Heart left ventricle (tissue), 16 donors: ENCODE results near the gene LAMA2. TPM values are rescaled to one million over a fixed set of nuclear protein-coding genes. Genes with fewer than 3 reads are reported as not detected.

Experiments
- ATAC-seq, 4 donors: fragments of 200-7000 bp; cut with Tn5 transposase; one replicate each; pipeline ENCODE4 v1.9.1; 2020 to 2022; ENCODE audit warnings: moderate library complexity in 4 of 4, mild to moderate bottlenecking in 3 of 4, moderate number of reproducible peaks in 1 of 4
- DNase-seq, 5 donors: peaks; one replicate each; pipeline ENCODE4 v3.0.0-alpha.2; 2020
- H3K27ac ChIP-seq, 12 donors: fragments of 200-600 bp; sonication (generic) in 4 of 12; one replicate each; pipeline versions ENCODE4 v1.5.0 to v1.8.0; 2016 to 2022; ENCODE audit warnings: mild to moderate bottlenecking in 2 of 12
- H3K27me3 ChIP-seq, 9 donors: fragments of 200-600 bp; sonication (generic) in 2 of 9; one replicate each; pipeline versions ENCODE4 v1.5.1 to v1.8.0; 2016 to 2022; ENCODE audit warnings: mild to moderate bottlenecking in 3 of 9
- H3K36me3 ChIP-seq, 9 donors: fragments of 200-600 bp; sonication (generic) in 2 of 9; one replicate each; pipeline versions ENCODE4 v1.5.0 to v1.8.0; 2018 to 2022; ENCODE audit warnings: mild to moderate bottlenecking in 2 of 9
- H3K4me1 ChIP-seq, 12 donors: fragments of 200-600 bp; sonication (generic) in 4 of 12; one replicate each; pipeline versions ENCODE4 v1.5.0 to v1.8.0; 2016 to 2022; ENCODE audit warnings: mild to moderate bottlenecking in 3 of 12
- H3K4me3 ChIP-seq, 12 donors: fragments of 200-600 bp; sonication (generic) in 4 of 12; one replicate each; pipeline versions ENCODE4 v1.5.0 to v1.8.0; 2017 to 2022; ENCODE audit warnings: mild to moderate bottlenecking in 9 of 12, moderate library complexity in 4 of 12
- H3K9me3 ChIP-seq, 12 donors: fragments of 200-600 bp; sonication (generic) in 4 of 12; one replicate each; pipeline versions ENCODE4 v1.5.0 to v1.8.0; 2016 to 2022; ENCODE audit warnings: mild to moderate bottlenecking in 1 of 12
- POLR2A ChIP-seq, 2 donors: fragments of 450-650 bp; IDR thresholded peaks; one replicate each; pipeline ENCODE4 v1.6.1; 2017; ENCODE audit warnings: antibody characterized with exemption in 2 of 2, mild to moderate bottlenecking in 2 of 2, moderate library complexity in 2 of 2
- WGBS, 4 donors: extraction: QIAGEN DNeasy Blood & Tissue Kit in 2 of 4; methylation state at CpG; one replicate each; pipeline versions ENCODE4 v1.1.5 to v1.1.7; 2013 to 2018; 5-methylcytosine and 5-hydroxymethylcytosine counted together
- intact Hi-C, 10 donors: fragments of 100-400 bp; cut with DNase I; formaldehyde crosslinking; loops; one replicate each; pipeline versions ENCODE4 v1.11.1 to v1.14.2; 2022
- polyA plus RNA-seq, 2 donors: library from polyadenylated mRNA; stranded (reverse); fragments of 200-250 nt; gene quantifications; one replicate each; pipeline ENCODE4 v1.2.3, GENCODE V29; 2013
- total RNA-seq, 9 donors: library from RNA; depleted of rRNA in 2 of 9; stranded (reverse); fragments of >200 nt in 2 of 9; fragmentation: NEBNext Ultra II Directional in 3 of 9; extraction: Animal tissue kit (Norgen Biotek cat#: 25700) in 3 of 9; gene quantifications; one replicate each; pipeline versions ENCODE4 v1.1.0 to v1.2.4, GENCODE V29; 2016 to 2023
- TF ChIP-seq, protein P1 (sequence below), 12 donors: fragments of 200-600 bp; sonication (generic) in 4 of 12; IDR thresholded peaks; one replicate each; pipeline versions ENCODE4 v1.5.0 to v1.8.0; 2018 to 2022; ENCODE audit warnings: antibody characterized with exemption in 12 of 12, mild to moderate bottlenecking in 5 of 12
- donor health status: ischemic (EF 13 %, LVEDD 7.1; RV severe dilation, severe dysfunction).
- donor health status: healthy with polysubstance abuse.
- donor health status: DM: no; HTN: yes; CAD: no.
- donor health status: DM: no; HTN: no; CAD: no.
- donor health status: ischemic (EF 25% LVEDD 6.9; RV normal size, moderate dysfunction).
- donor health status: ischemic (EF 25% LVEDD 5.7; RV mildly dilated, moderate dysfunction).
- donor health status: healthy.
- donor health status: DM: yes; HTN: yes; CAD: no.
- donor health status: ischemic (EF 35%, LVEDD 5.7; RV mildly dilated, moderate dysfunction).
- donor health status: nonischemic (EF 11% LVEDD 7.7; RV severe dilation, severe dysfunction).
- donor health status: DM: yes; HTN: yes; CAD: no.
- donor health status: PGD.
- donor health status: ischemic (EF 29% LVEDD 5.4; RV normal size, mild dysfunction).
- donor health status: nonischemic (EF 23%, LVEDD 6.1; RV moderate dilation, normal function).

The LAMA2 gene
- total and polyA plus RNA-seq, 11 donors: 34.8 to 299 (median 206) TPM

- Histone ChIP-seq H3K4me1 (peaks cover 0 to 32% (median 9%) of the 10 kb centered on the region in 12 donors), H3K4me3 (no peak overlapping the region), H3K27ac (no peak overlapping the region), H3K9me3 (no peaks in the 10 kb centered on the region), H3K36me3 (peaks cover 0 to 43% (median 6%) of the 10 kb centered on the region in 9 donors), H3K27me3 (no peaks in the 10 kb centered on the region)
- WGBS, 4 donors: 60 to 71% (median 65%) methylated on average over 5 of the region's 5 CpGs
- TF ChIP-seq POLR2A (IDR thresholded peaks at IDR 0.05): no peak
- TF ChIP-seq, protein P1, sequence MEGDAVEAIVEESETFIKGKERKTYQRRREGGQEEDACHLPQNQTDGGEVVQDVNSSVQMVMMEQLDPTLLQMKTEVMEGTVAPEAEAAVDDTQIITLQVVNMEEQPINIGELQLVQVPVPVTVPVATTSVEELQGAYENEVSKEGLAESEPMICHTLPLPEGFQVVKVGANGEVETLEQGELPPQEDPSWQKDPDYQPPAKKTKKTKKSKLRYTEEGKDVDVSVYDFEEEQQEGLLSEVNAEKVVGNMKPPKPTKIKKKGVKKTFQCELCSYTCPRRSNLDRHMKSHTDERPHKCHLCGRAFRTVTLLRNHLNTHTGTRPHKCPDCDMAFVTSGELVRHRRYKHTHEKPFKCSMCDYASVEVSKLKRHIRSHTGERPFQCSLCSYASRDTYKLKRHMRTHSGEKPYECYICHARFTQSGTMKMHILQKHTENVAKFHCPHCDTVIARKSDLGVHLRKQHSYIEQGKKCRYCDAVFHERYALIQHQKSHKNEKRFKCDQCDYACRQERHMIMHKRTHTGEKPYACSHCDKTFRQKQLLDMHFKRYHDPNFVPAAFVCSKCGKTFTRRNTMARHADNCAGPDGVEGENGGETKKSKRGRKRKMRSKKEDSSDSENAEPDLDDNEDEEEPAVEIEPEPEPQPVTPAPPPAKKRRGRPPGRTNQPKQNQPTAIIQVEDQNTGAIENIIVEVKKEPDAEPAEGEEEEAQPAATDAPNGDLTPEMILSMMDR (IDR thresholded peaks at IDR 0.05): no peak
- DNase-seq: no peak
- intact Hi-C loops: no loop called here
- peak in 1 of 4 donors; percentile 23 for ATAC-seq
These were observed 323.9 kb downstream of the LAMA2 start for GRCh38 chr6:129206821-129207220.

DNA sequence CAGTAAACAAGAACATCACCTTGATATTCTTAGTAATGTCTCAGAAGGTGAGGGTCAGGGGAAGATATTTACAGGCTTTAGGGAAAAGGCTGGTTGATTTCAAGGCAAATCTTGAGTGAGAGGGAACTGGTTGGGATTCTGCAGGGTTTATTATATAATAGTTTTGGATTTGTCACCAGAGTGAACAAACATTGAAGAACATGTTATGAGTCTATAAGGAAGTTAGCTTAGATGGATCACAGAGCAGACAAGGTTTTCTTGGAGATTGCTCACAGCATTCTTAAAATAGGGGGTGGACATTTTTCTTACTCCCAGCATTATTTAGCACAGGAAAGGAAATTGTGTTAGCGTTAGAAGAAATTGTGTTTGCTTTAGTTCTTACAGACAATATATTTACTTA is 324.9 kb downstream of the LAMA2 start:
- peak overlapping the region in 1 of 12 donors; percentile 5 for H3K27ac ChIP-seq
- intact Hi-C loops: no loop called here
- DNase-seq (no peak), ATAC-seq (no peak)
- H3K4me3 ChIP-seq: no peak overlapping the region
- H3K27me3 ChIP-seq: no peaks in the 10 kb centered on the region
- peaks cover 0 to 38% (median 6%) of the 10 kb centered on the region in 9 donors for H3K36me3 ChIP-seq
- WGBS, 4 donors: 90 to 95% (median 91%) methylated on average over 1 of the region's 1 CpG
- no peak for TF ChIP-seq POLR2A (IDR thresholded peaks at IDR 0.05)
- TF ChIP-seq, protein P1 (IDR thresholded peaks at IDR 0.05): no peak
- peaks cover 0 to 36% (median 10%) of the 10 kb centered on the region in 12 donors for H3K4me1 ChIP-seq
- H3K9me3 ChIP-seq: no peaks in the 10 kb centered on the region

DNA sequence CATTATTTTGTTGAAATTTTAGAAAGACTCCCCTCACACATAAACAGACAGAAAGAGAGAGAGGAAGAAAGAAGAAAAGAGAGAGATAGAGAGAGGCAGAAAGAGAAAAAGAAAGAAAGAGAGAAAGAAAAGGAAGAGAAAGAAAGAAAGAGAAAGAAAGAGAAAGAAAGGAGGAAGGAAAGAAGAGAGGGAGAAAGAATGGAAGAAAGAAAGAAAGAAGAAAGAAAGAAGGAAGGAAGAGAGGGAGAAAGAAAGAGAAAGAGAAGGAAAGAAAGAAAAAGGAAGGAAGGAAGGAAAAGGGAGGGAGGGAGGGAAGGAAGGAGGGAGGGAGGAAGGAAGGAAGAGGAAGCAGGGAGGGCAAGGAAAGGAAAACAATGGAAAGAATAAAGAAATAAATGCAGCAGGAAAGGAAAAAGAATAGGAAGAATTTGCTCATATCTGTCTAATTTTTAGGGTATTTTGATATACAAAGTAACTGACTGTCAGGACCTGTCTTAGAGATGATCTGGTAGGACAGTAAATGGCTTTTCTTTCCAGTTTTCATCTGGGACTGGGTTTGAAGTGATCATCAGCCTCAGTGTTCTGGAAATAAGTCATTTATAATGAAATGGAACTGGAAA is 325.6 kb downstream of the LAMA2 start:
- Histone ChIP-seq H3K4me1 (peaks cover 0 to 32% (median 10%) of the 10 kb centered on the region in 12 donors), H3K36me3 (peaks cover 0 to 37% (median under 1%) of the 10 kb centered on the region in 9 donors), H3K9me3 (no peaks in the 10 kb centered on the region), H3K27me3 (no peaks in the 10 kb centered on the region), H3K4me3 (no peak overlapping the region), H3K27ac (peak overlapping the region in 1 of 12 donors; percentile 5)
- DNase-seq (no peak), ATAC-seq (no peak)
- TF ChIP-seq POLR2A (IDR thresholded peaks at IDR 0.05): no peak
- TF ChIP-seq, protein P1 (IDR thresholded peaks at IDR 0.05): no peak
- intact Hi-C loops: no loop called here

DNA sequence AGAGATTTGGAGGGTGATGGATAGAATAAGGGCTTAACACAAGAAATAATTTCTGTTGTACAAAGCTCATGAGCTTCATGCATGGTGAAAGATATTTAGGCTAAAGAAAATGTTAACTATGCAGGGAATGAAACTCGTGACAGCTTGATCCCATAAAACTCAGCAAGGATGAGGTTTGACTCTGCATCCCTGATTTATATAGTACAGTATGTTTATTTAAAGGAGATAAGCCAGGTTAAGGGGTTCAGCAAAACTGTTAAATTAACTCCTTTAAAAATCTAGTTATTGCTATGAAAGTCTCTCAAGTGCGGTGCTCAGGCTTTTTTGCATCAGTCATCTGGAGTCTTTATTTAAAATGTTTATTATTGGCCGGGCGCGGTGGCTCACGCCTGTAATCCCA is 326.4 kb downstream of the LAMA2 start:
- Histone ChIP-seq H3K27me3 (no peaks in the 10 kb centered on the region), H3K4me1 (peaks cover 0 to 32% (median 9%) of the 10 kb centered on the region in 12 donors), H3K27ac (no peak overlapping the region), H3K4me3 (no peak overlapping the region), H3K9me3 (no peaks in the 10 kb centered on the region), H3K36me3 (peaks cover 0 to 32% (median 0%) of the 10 kb centered on the region in 9 donors)
- WGBS, 4 donors: 80 to 90% (median 87%) methylated on average over 6 of the region's 6 CpGs
- DNase-seq (no peak), ATAC-seq (no peak)
- TF ChIP-seq, protein P1 (IDR thresholded peaks at IDR 0.05): no peak
- no peak for TF ChIP-seq POLR2A (IDR thresholded peaks at IDR 0.05)
- intact Hi-C loops: no loop called here
